Muscle layer of colon (tissue), 2 donors: ENCODE measurements around the gene MFSD6.

Experiments used
- H3K27ac ChIP-seq: one replicate; pipeline ENCODE4 v1.7.0; 2013; ENCODE audit warnings: low read depth, mild to moderate bottlenecking, low read length, moderate library complexity
- H3K27me3 ChIP-seq, 2 donors: one replicate each; pipeline ENCODE4 v1.7.0; 2013; ENCODE audit warnings: low read length in 2 of 2, mild to moderate bottlenecking in 2 of 2; ENCODE audit not compliant: insufficient read depth in 2 of 2, control insufficient read depth in 1 of 2
- H3K36me3 ChIP-seq: one replicate; pipeline ENCODE4 v1.7.0; 2013; ENCODE audit warnings: mild to moderate bottlenecking, low read length; ENCODE audit not compliant: insufficient read depth
- H3K4me1 ChIP-seq: one replicate; pipeline ENCODE4 v1.7.0; 2013; ENCODE audit warnings: mild to moderate bottlenecking, low read length; ENCODE audit not compliant: insufficient read depth
- H3K4me3 ChIP-seq, 2 donors: one replicate each; pipeline ENCODE4 v1.7.0; 2013; ENCODE audit warnings: low read length in 2 of 2, low read depth in 1 of 2, mild to moderate bottlenecking in 1 of 2, moderate library complexity in 1 of 2
- H3K9ac ChIP-seq: one replicate; pipeline ENCODE4 v1.7.0; 2013; ENCODE audit warnings: low read length
- H3K9me3 ChIP-seq: one replicate; pipeline ENCODE4 v1.7.0; 2013; ENCODE audit warnings: mild to moderate bottlenecking, low read length
- donor health status: abdominal sarcoma.
- donor health status: Adenocarcinoma of cecum.

MFSD6 gene

DNA sequence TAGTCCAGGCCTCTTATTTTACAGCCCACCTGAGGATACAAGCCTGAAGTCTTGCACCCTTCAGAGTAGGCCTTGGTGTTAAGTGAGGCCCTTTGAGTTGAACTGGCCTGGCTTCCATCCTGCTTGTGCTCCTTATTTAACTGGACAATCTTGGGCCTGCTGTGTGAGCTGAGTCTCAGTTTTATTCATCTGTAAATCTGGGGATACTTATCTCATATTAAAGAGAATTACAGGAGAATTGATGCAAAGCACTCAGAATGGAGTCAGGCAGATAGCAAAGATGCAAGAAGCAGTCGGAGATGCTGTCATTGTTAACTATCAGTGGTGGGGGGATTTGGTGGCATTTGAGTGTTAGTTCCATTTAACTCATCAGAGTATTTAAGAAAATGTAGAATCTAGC lies 36.8 kb downstream of the MFSD6 start:
- H3K4me3 ChIP-seq = no peak overlapping the region
- no peaks in the 10 kb centered on the region for H3K9me3 ChIP-seq
- H3K9ac ChIP-seq = peak overlapping the region; percentile 17
- no peaks in the 10 kb centered on the region for H3K36me3 ChIP-seq
- peaks cover 38% of the 10 kb centered on the region for H3K4me1 ChIP-seq
- H3K27ac ChIP-seq = no peak overlapping the region
- no peaks in the 10 kb centered on the region for H3K27me3 ChIP-seq

DNA sequence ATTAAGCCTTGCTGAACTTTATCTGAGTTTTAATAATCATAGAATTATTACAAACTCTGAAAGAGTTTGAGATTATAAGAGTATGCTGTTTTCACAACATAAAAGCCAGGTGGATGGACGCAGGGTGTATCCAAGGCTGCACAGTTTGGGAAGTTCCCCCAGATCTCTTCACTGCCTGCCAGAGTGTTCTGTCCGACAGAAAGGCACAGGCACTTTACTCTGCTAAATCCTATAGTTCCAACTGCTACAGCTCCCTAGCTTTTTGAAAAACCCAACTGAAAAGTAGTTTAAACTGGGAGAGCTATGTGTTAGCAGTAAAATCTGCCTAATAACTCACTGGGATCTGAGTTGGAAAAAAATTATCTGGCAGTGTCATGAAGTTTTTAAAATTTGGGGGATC lies 38.0 kb downstream of the MFSD6 start:
- no peaks in the 10 kb centered on the region for H3K36me3 ChIP-seq
- H3K27ac ChIP-seq = no peak overlapping the region
- no peaks in the 10 kb centered on the region for H3K9me3 ChIP-seq
- no peak overlapping the region for H3K4me3 ChIP-seq
- H3K9ac ChIP-seq = no peak overlapping the region
- peaks cover 38% of the 10 kb centered on the region for H3K4me1 ChIP-seq
- no peaks in the 10 kb centered on the region for H3K27me3 ChIP-seq

DNA sequence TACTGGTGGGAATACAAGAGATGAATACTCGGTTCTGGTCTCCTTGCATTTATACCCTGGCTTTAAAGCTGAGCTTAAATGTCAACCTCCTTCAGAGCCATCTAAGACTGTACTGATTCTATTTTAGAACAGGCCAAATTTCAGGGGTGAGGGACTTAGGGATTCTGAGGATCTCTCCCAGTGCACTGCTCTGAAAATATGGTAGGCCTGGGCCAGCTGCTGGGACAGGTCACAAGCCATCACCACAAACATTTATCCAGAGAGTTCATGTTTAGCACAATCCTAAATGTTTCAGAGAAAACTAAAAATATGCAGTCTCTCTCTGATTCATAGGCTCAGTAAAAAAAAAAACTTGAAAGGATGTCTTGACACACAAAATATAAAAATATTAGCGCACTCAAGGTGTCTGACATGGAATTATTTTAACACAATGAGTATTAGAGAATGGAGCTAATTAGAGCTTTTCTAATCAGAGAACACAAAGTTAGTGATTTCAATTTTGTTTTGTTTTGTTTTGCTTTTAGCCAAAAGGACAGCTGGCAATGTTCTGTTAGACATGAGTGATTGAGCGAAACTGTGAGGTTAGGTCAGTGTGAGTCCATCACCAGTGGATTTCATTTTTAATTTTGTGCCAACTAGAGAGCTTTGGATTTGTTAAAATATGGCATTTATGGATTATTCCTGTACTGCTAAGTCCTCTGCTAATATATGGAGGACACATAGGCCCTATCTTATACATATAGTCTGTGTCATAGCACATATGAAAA lies 38.8 kb downstream of the MFSD6 start:
- H3K9me3 ChIP-seq = no peaks in the 10 kb centered on the region
- no peaks in the 10 kb centered on the region for H3K27me3 ChIP-seq
- no peak overlapping the region for H3K27ac ChIP-seq
- H3K36me3 ChIP-seq = no peaks in the 10 kb centered on the region
- peaks cover 38% of the 10 kb centered on the region for H3K4me1 ChIP-seq
- H3K9ac ChIP-seq = no peak overlapping the region
- no peak overlapping the region for H3K4me3 ChIP-seq

DNA sequence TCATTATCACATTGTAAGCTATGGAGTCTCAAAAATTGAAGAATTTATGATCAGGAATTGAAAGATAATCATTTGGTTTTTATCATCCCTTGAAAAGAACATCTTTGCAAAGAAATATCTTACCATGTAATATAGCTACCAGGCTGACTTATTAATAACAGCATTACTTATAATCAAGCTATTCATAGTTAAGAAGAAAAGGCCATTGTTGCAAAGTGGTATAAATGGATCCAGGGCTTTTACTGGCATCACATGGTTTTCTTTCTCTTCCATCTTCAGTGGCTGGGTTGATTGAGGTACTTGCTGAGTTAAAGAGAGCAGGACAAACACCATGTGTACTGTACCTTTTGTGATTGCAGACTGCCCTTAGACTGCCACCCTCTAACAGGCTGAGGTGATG lies 39.6 kb downstream of the MFSD6 start:
- peaks cover 30% of the 10 kb centered on the region for H3K4me1 ChIP-seq
- no peaks in the 10 kb centered on the region for H3K36me3 ChIP-seq
- no peak overlapping the region for H3K9ac ChIP-seq
- no peaks in the 10 kb centered on the region for H3K27me3 ChIP-seq
- H3K27ac ChIP-seq = no peak overlapping the region
- H3K4me3 ChIP-seq = no peak overlapping the region
- H3K9me3 ChIP-seq = no peaks in the 10 kb centered on the region

GRCh38 chr2:190449925-190450324 lies 41.8 kb downstream of the MFSD6 start:
- no peaks in the 10 kb centered on the region for H3K9me3 ChIP-seq
- peaks cover 9% of the 10 kb centered on the region for H3K4me1 ChIP-seq
- no peak overlapping the region for H3K4me3 ChIP-seq
- no peaks in the 10 kb centered on the region for H3K36me3 ChIP-seq
- H3K9ac ChIP-seq = no peak overlapping the region
- no peaks in the 10 kb centered on the region for H3K27me3 ChIP-seq
- no peak overlapping the region for H3K27ac ChIP-seq

DNA sequence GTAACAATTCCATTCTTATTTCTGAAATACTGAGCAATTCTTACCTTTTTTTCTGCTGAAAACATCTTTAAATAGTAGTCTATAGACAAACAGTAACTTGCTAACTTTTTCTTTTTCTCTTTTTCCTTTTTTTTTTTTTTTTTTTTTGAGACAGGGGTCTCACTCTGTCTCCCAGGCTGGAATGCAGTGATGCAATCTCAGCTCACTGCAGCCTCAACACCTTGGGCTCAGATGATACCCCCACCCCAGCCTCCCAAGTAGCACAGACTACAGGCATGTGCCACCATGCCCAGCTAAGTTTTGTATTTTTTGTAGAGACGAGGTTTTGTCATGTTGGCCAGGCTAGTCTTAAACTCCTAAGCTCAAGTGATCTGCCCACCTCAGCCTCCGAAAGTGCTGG lies 42.2 kb downstream of the MFSD6 start:
- no peaks in the 10 kb centered on the region for H3K9me3 ChIP-seq
- H3K27ac ChIP-seq = no peak overlapping the region
- no peaks in the 10 kb centered on the region for H3K36me3 ChIP-seq
- H3K4me3 ChIP-seq = no peak overlapping the region
- no peaks in the 10 kb centered on the region for H3K27me3 ChIP-seq
- H3K9ac ChIP-seq = no peak overlapping the region
- peaks cover 5% of the 10 kb centered on the region for H3K4me1 ChIP-seq

DNA sequence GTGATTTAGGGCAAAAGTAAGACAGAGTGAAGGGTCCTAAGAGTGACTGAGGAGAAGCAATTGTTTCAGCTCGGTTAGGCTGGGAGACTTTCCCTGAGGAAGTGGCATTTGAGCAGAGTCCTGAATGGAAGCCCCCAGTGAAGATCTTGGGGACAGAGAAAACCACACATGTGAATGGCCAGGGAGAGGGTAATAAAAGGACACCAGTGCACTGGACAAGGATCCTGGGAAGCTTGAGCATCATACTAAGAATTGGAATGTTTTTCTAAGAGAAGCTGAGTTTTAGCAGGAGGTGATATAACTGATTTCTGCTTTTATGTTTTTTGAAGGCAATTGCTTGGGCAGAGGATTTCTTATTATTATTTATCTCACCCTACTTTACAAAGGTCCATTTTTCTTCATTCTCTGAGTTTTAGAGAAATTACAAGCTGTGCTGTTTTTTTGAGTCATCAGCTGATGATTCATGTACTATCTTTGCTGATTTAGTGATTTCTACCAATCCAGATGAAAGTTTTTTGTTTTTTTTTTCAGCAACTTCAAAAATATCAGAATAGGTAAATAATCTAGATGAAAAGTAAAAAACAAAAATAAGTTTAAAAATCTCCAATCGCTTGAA lies 43.5 kb downstream of the MFSD6 start:
- Histone ChIP-seq H3K4me1 (peaks cover 3% of the 10 kb centered on the region), H3K9me3 (no peaks in the 10 kb centered on the region), H3K9ac (no peak overlapping the region), H3K36me3 (no peaks in the 10 kb centered on the region), H3K27ac (no peak overlapping the region), H3K4me3 (no peak overlapping the region), H3K27me3 (no peaks in the 10 kb centered on the region)

- Histone ChIP-seq H3K27me3 (no peaks in the 10 kb centered on the region), H3K9me3 (no peaks in the 10 kb centered on the region), H3K36me3 (no peaks in the 10 kb centered on the region), H3K4me1 (no peaks in the 10 kb centered on the region), H3K4me3 (no peak overlapping the region), H3K27ac (no peak overlapping the region), H3K9ac (no peak overlapping the region)
Observed at GRCh38 chr2:190452433-190452832, 44.3 kb downstream of the MFSD6 start.

DNA sequence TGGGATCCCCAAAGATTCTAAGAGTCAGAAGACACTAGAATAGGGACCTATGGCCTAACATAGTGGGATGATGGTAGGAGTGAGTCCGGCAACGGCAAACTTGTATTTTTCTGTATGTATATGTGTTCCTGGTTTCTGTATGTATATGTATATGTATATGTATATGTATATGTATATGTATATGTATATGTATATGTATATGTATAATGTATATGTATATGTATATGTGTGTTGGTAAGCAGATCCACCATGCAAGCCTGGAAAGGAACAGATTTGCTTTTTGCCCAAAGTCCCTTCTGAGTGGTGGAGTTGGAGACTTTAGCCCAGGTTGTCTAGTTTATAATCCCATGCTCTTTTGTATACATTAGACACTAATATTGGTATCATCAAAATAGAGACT lies 46.6 kb downstream of the MFSD6 start:
- H3K9ac ChIP-seq = no peak overlapping the region
- no peak overlapping the region for H3K27ac ChIP-seq
- H3K4me3 ChIP-seq = no peak overlapping the region
- H3K36me3 ChIP-seq = no peaks in the 10 kb centered on the region
- no peaks in the 10 kb centered on the region for H3K27me3 ChIP-seq
- no peaks in the 10 kb centered on the region for H3K9me3 ChIP-seq
- no peaks in the 10 kb centered on the region for H3K4me1 ChIP-seq

DNA sequence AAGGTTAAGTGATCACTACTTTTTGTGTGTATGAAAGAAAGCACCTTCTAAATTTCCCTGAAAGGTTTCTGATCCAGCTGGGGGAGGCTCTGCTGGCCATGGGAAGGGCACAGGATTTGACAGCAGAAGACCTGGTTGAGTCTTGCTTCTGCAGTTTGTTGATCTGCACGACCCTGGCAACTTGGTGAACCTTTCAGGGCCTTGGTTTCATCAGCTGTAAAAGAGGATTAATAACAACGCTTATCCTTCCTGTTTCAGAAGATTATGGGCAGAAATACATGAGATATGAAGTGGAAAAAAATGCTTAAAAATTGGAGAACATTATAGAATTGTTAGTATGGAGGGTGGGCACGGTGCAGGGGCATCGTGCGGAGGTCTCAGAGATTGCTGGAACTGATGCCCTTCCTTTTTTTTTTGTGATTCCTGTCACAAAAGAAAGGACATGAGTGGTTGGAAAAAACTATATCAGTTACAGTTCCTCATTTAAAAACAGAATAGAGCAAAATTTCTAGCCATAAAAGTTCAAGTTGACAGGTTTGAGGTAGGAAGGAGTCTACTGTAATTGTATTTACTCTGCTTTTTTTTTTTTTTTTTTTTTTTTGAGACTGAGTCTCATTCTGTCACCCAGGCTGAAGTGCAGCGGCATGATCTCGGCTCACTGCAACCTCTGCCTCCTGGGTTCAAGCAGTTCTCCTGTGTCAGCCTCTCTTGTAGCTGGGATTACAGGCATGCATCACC lies 47.4 kb downstream of the MFSD6 start:
- no peaks in the 10 kb centered on the region for H3K4me1 ChIP-seq

DNA sequence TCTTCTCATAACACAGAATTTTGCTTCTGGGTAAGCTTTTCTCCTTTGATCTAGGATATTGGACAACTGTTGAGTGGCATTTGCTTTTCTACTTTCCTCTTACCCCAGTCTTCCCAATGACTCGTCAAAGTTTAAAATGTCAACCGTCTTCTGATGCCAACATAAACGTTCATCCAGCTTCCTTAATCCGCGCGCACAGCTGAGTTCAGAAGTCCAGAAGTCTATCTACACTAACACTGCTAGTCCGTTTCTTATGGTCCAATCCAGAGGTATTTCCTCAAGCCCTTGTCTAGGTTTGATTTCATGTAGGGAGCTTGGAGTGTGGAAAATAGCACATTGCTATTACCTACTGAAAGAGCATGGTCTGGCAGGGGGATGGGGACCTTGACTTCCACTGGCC lies 48.7 kb downstream of the MFSD6 start:
- H3K36me3 ChIP-seq = no peaks in the 10 kb centered on the region
- H3K27me3 ChIP-seq = no peaks in the 10 kb centered on the region
- H3K9ac ChIP-seq = no peak overlapping the region
- no peak overlapping the region for H3K27ac ChIP-seq
- no peak overlapping the region for H3K4me3 ChIP-seq
- H3K9me3 ChIP-seq = no peaks in the 10 kb centered on the region
- H3K4me1 ChIP-seq = no peaks in the 10 kb centered on the region

More for the DNA sequence above, 47.4 kb downstream of the MFSD6 start:
- no peaks in the 10 kb centered on the region for H3K27me3 ChIP-seq
- H3K4me3 ChIP-seq = no peak overlapping the region
- no peak overlapping the region for H3K9ac ChIP-seq
- no peaks in the 10 kb centered on the region for H3K36me3 ChIP-seq
- no peaks in the 10 kb centered on the region for H3K9me3 ChIP-seq
- H3K27ac ChIP-seq = no peak overlapping the region
